H9 (cell line): Measurements from ENCODE around the gene MBP. TPM values are rescaled to one million over a fixed set of nuclear protein-coding genes. Genes with fewer than 3 reads are reported as not detected.

Experiments used
- DNase-seq: peaks from one replicate; pipeline ENCODE4 v3.0.0-alpha.2; 2017
- H2AFZ ChIP-seq: one replicate; pipeline ENCODE4 v1.6.1; 2013; ENCODE audit warnings: mild to moderate bottlenecking, low read length, control low read depth, moderate library complexity
- H2AK5ac ChIP-seq: 2 replicates; pipeline ENCODE4 v1.6.1; 2013; ENCODE audit warnings: low read length, control low read depth, mixed read lengths; ENCODE audit not compliant: insufficient read length
- H2BK120ac ChIP-seq: one replicate; pipeline ENCODE4 v1.6.1; 2013; ENCODE audit warnings: low read depth, mild to moderate bottlenecking, low read length, control low read depth, inconsistent platforms; ENCODE audit not compliant: poor library complexity, severe bottlenecking
- H2BK12ac ChIP-seq: 2 replicates; pipeline ENCODE4 v1.6.1; 2013; ENCODE audit warnings: low read length, control low read depth, mixed read lengths, low read depth; ENCODE audit not compliant: insufficient read length
- H2BK15ac ChIP-seq: 2 replicates; pipeline ENCODE4 v1.6.1; 2013; ENCODE audit warnings: low read depth, low read length, control low read depth
- H2BK20ac ChIP-seq: one replicate; pipeline ENCODE4 v1.6.1; 2013; ENCODE audit warnings: low read depth, mild to moderate bottlenecking, low read length, control low read depth, inconsistent platforms; ENCODE audit not compliant: poor library complexity, severe bottlenecking
- H2BK5ac ChIP-seq: 2 replicates; pipeline ENCODE4 v1.6.1; 2013; ENCODE audit warnings: low read length, control low read depth, mixed read lengths; ENCODE audit not compliant: insufficient read length
- H3K14ac ChIP-seq: 2 replicates; pipeline ENCODE4 v1.6.1; 2013; ENCODE audit warnings: low read length, control low read depth; ENCODE audit not compliant: insufficient read depth
- H3K18ac ChIP-seq: 2 replicates; pipeline ENCODE4 v1.6.1; 2013; ENCODE audit warnings: low read depth, mild to moderate bottlenecking, mixed read lengths, low read length, control low read depth; ENCODE audit not compliant: insufficient read length
- H3K23ac ChIP-seq: 2 replicates; pipeline ENCODE4 v1.6.1; 2013; ENCODE audit warnings: low read length, control low read depth, mixed read lengths, low read depth; ENCODE audit not compliant: insufficient read length
- H3K23me2 ChIP-seq: 2 replicates; pipeline ENCODE4 v1.6.1; 2013; ENCODE audit warnings: low read depth, mild to moderate bottlenecking, mixed read lengths, low read length, control low read depth; ENCODE audit not compliant: insufficient read length, poor library complexity, severe bottlenecking
- H3K27ac ChIP-seq: 2 replicates; pipeline ENCODE4 v1.5.1; 2013; ENCODE audit warnings: low read length, control low read depth, mixed read lengths, low read depth; ENCODE audit not compliant: insufficient read length
- H3K27me3 ChIP-seq: 2 replicates; pipeline ENCODE4 v1.6.1; 2013; ENCODE audit warnings: low read length, control low read depth, inconsistent platforms; ENCODE audit not compliant: insufficient read depth
- H3K4ac ChIP-seq: 2 replicates; pipeline ENCODE4 v1.6.1; 2013; ENCODE audit warnings: low read depth, mild to moderate bottlenecking, control low read depth, inconsistent platforms, low read length, moderate library complexity
- H3K4me1 ChIP-seq: 2 replicates; pipeline ENCODE4 v1.6.1; 2013; ENCODE audit warnings: low read length, control low read depth, inconsistent platforms; ENCODE audit not compliant: insufficient read depth
- H3K4me2 ChIP-seq: 2 replicates; pipeline ENCODE4 v1.6.1; 2013; ENCODE audit warnings: low read length, control low read depth, mixed read lengths; ENCODE audit not compliant: insufficient read length, insufficient read depth
- H3K56ac ChIP-seq: 2 replicates; pipeline ENCODE4 v1.6.1; 2013; ENCODE audit warnings: low read depth, mild to moderate bottlenecking, mixed read lengths, low read length, control low read depth; ENCODE audit not compliant: insufficient read length
- H3K79me1 ChIP-seq: 2 replicates; pipeline ENCODE4 v1.6.1; 2013; ENCODE audit warnings: low read depth, mild to moderate bottlenecking, moderate library complexity, low read length, control low read depth, inconsistent platforms; ENCODE audit not compliant: insufficient read depth, poor library complexity, severe bottlenecking
- H3K79me2 ChIP-seq: 2 replicates; pipeline ENCODE4 v1.6.1; 2013; ENCODE audit warnings: low read length, control low read depth, inconsistent platforms; ENCODE audit not compliant: insufficient read depth
- H3K9ac ChIP-seq: 2 replicates; pipeline ENCODE4 v1.6.1; 2013; ENCODE audit warnings: low read length, control low read depth, mixed read lengths; ENCODE audit not compliant: insufficient read length; ENCODE audit errors: extremely low read depth
- H3K9me3 ChIP-seq: one replicate; pipeline ENCODE4 v1.6.1; 2013; ENCODE audit warnings: low read depth, low read length, inconsistent platforms; ENCODE audit not compliant: control insufficient read depth
- H3T11ph ChIP-seq: one replicate; pipeline ENCODE4 v1.6.1; 2013; ENCODE audit warnings: mild to moderate bottlenecking, low read length, control low read depth, inconsistent platforms
- H4K20me1 ChIP-seq: one replicate; pipeline ENCODE4 v1.6.1; 2013; ENCODE audit not compliant: control insufficient read depth, insufficient read length, insufficient read depth
- H4K5ac ChIP-seq: 2 replicates; pipeline ENCODE4 v1.6.1; 2013; ENCODE audit warnings: low read depth, mild to moderate bottlenecking, mixed read lengths, low read length, control low read depth; ENCODE audit not compliant: insufficient read length
- H4K8ac ChIP-seq: replicated peaks from 2 replicates; pipeline ENCODE4 v1.6.1; 2013; ENCODE audit warnings: low read length, control low read depth, mixed read lengths, low read depth; ENCODE audit not compliant: insufficient read length
- H4K91ac ChIP-seq: 2 replicates; pipeline ENCODE4 v1.6.1; 2013; ENCODE audit warnings: low read depth, mild to moderate bottlenecking, moderate library complexity, mixed read lengths, low read length, control low read depth; ENCODE audit not compliant: insufficient read length
- H3K27ac Mint-ChIP-seq, 3 experiments: 2 replicates in 2 of 3; 3 replicates in 1 of 3; pipeline ENCODE4 v1.8.0; 2020 to 2021; ENCODE audit warnings: mixed read lengths in 3 of 3, mild to moderate bottlenecking in 1 of 3, moderate library complexity in 1 of 3
- H3K27me3 Mint-ChIP-seq: 2 replicates; pipeline ENCODE4 v1.8.0; 2021; ENCODE audit warnings: low read depth, mild to moderate bottlenecking, moderate library complexity, mixed read lengths
- H3K36me3 Mint-ChIP-seq, 3 experiments: 2 replicates in 2 of 3; 3 replicates in 1 of 3; pipeline ENCODE4 v1.8.0; 2020 to 2021; ENCODE audit warnings: low read depth in 3 of 3, mixed read lengths in 3 of 3; ENCODE audit not compliant: insufficient read depth in 1 of 3
- H3K4me1 Mint-ChIP-seq, 2 experiments: 2 replicates each; pipeline ENCODE4 v1.8.0; 2020; ENCODE audit warnings: mixed read lengths in 2 of 2
- H3K4me3 Mint-ChIP-seq, 2 experiments: 2 replicates in 1 of 2; 3 replicates in 1 of 2; pipeline ENCODE4 v1.8.0; 2020 to 2021; ENCODE audit warnings: mild to moderate bottlenecking in 2 of 2, mixed read lengths in 2 of 2, moderate library complexity in 1 of 2
- H3K9me3 Mint-ChIP-seq, 2 experiments: 2 replicates in 1 of 2; 3 replicates in 1 of 2; pipeline ENCODE4 v1.8.0; 2020; ENCODE audit warnings: mild to moderate bottlenecking in 2 of 2, mixed read lengths in 2 of 2, moderate library complexity in 1 of 2
- WGBS: extraction: QIAGEN DNeasy Blood & Tissue Kit; methylation state at CpG from one replicate; pipeline ENCODE4 v1.1.7; 2013; ENCODE audit warnings: missing lambda C conversion rate, low lambda C conversion rate, mixed read lengths; ENCODE audit not compliant: insufficient read length; ENCODE audit errors: extremely low coverage; 5-methylcytosine and 5-hydroxymethylcytosine counted together
- total RNA-seq: library from RNA; stranded (reverse); gene quantifications from 2 replicates; pipeline ENCODE4 v1.2.1, GENCODE V29; 2021
- TF ChIP-seq, protein P1 (sequence below): fragments of 200-600 bp; sonication (generic); conservative IDR thresholded peaks from 3 replicates; pipeline ENCODE4 v1.8.0; 2021; ENCODE audit warnings: antibody characterized with exemption, mild to moderate bottlenecking

Gene MBP
- total RNA-seq, 1 experiment from 2014 or later = 8.6 TPM

- no peaks in the 10 kb centered on the region; a peak in 2 of 7 replicates for H3K36me3 Mint-ChIP-seq
- H2BK120ac ChIP-seq = no peak overlapping the region
- no peak overlapping the region for H3K9ac ChIP-seq
Observed at GRCh38 chr18:77079954-77080682, 52.5 kb downstream of the MBP start.

More at GRCh38 chr18:77079954-77080682, 52.5 kb downstream of the MBP start:
- Histone ChIP-seq H3K27ac (no peak overlapping the region), H4K8ac (no peak overlapping the region), H3K27me3 (no peaks in the 10 kb centered on the region), H2BK5ac (no peak overlapping the region), H4K5ac (no peak overlapping the region), H3K79me1 (no peaks in the 10 kb centered on the region), H3K23ac (no peak overlapping the region), H4K20me1 (no peaks in the 10 kb centered on the region), H2BK12ac (no peak overlapping the region), H3K14ac (no peak overlapping the region), H3K18ac (no peak overlapping the region), H3K56ac (no peak overlapping the region), H2AK5ac (no peak overlapping the region), H2AFZ (no peak overlapping the region), H3K4me1 (peaks cover 3% of the 10 kb centered on the region; the same call in 1 of the 2 replicates), H3K9me3 (no peaks in the 10 kb centered on the region), H3K4ac (no peak overlapping the region), H3K79me2 (no peaks in the 10 kb centered on the region), H4K91ac (no peak overlapping the region), H2BK20ac (no peak overlapping the region), H3K23me2 (no peaks in the 10 kb centered on the region), H3K4me2 (no peak overlapping the region), H2BK15ac (no peak overlapping the region), H3T11ph (no peak overlapping the region)
- Mint-ChIP-seq H3K9me3 (no peaks in the 10 kb centered on the region), H3K4me3 (no peak overlapping the region), H3K4me1 (peaks cover 5 to 7% of the 10 kb centered on the region in 2 experiments; a peak in 3 of 4 replicates), H3K27ac (no peak overlapping the region), H3K27me3 (no peaks in the 10 kb centered on the region)
- DNase-seq = no peak
- no CpG with 5 or more reads among the region's 12 CpGs for WGBS
- TF ChIP-seq, protein P1, sequence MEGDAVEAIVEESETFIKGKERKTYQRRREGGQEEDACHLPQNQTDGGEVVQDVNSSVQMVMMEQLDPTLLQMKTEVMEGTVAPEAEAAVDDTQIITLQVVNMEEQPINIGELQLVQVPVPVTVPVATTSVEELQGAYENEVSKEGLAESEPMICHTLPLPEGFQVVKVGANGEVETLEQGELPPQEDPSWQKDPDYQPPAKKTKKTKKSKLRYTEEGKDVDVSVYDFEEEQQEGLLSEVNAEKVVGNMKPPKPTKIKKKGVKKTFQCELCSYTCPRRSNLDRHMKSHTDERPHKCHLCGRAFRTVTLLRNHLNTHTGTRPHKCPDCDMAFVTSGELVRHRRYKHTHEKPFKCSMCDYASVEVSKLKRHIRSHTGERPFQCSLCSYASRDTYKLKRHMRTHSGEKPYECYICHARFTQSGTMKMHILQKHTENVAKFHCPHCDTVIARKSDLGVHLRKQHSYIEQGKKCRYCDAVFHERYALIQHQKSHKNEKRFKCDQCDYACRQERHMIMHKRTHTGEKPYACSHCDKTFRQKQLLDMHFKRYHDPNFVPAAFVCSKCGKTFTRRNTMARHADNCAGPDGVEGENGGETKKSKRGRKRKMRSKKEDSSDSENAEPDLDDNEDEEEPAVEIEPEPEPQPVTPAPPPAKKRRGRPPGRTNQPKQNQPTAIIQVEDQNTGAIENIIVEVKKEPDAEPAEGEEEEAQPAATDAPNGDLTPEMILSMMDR = no peak
